HG03045 (cell line): ENCODE data around the gene CC2D2B.
"Not testable (repeated sequence)": the region's sequence is repeated elsewhere in the genome, so short reads cannot be mapped to it uniquely, and the experiment has no call there.

Experiments
- ATAC-seq: cut with Tn5 transposase; IDR thresholded peaks from one replicate; pipeline ENCODE4 v1.9.1; 2021; ENCODE audit warnings: mild to moderate bottlenecking, moderate library complexity; ENCODE audit not compliant: unreplicated experiment

CC2D2B gene

GRCh38 chr10:95905897-95906580 is 1.7 kb upstream of the CC2D2B start:
- ATAC-seq = not testable (repeated sequence)

GRCh38 chr10:95906677-95907455 is 909 bp upstream of the CC2D2B start:
- peak; percentile 28 for ATAC-seq

GRCh38 chr10:95908450-95908849 is 675 bp downstream of the CC2D2B start:
- ATAC-seq = no peak

GRCh38 chr10:95909561-95909960 is 1.8 kb downstream of the CC2D2B start:
- no peak for ATAC-seq

- not testable (repeated sequence) for ATAC-seq
Measured at GRCh38 chr10:95916039-95916438, 8.3 kb downstream of the CC2D2B start.

GRCh38 chr10:95920798-95921426 is 13.1 kb downstream of the CC2D2B start:
- no peak for ATAC-seq

GRCh38 chr10:95925033-95925432 is 17.3 kb downstream of the CC2D2B start:
- no peak for ATAC-seq

GRCh38 chr10:95935429-95935828 is 27.7 kb downstream of the CC2D2B start:
- no peak for ATAC-seq

GRCh38 chr10:95941115-95941514 is 33.3 kb downstream of the CC2D2B start:
- no peak for ATAC-seq

GRCh38 chr10:95963202-95963990 is 55.6 kb downstream of the CC2D2B start:
- ATAC-seq = no peak

GRCh38 chr10:95963991-95964389 is 56.2 kb downstream of the CC2D2B start:
- no peak for ATAC-seq

GRCh38 chr10:95964756-95965155 is 57.0 kb downstream of the CC2D2B start:
- ATAC-seq = no peak

- ATAC-seq = no peak
Measured at GRCh38 chr10:95976362-95977229, 68.8 kb downstream of the CC2D2B start.

- no peak for ATAC-seq
Measured at GRCh38 chr10:95982200-95982599, 74.4 kb downstream of the CC2D2B start.

GRCh38 chr10:95987685-95988426 is 80.1 kb downstream of the CC2D2B start:
- peak; percentile 92 for ATAC-seq

- no peak for ATAC-seq
Measured at GRCh38 chr10:95988702-95989101, 80.9 kb downstream of the CC2D2B start.

GRCh38 chr10:95994376-95994775 is 86.6 kb downstream of the CC2D2B start:
- ATAC-seq = not testable (repeated sequence)

- no peak for ATAC-seq
Measured at GRCh38 chr10:95998255-95998784, 90.5 kb downstream of the CC2D2B start.

- ATAC-seq = no peak
Measured at GRCh38 chr10:96013956-96014355, 106.2 kb downstream of the CC2D2B start.
